Midbrain (tissue), 1 donor: ENCODE results near the gene DNAJC15.
A peak's percentile ranks its signal among the peaks of the same experiment; 100 is the strongest.
"Not testable (repeated sequence)": the region's sequence is repeated elsewhere in the genome, so short reads cannot be mapped to it uniquely, and the experiment has no call there.

Source experiments
- DNase-seq: peaks from one replicate; lab custom pipeline; 2025; lab: John Stamatoyannopoulos, UW

The DNAJC15 gene

GRCh38 chr13:43023289-43023963 is at the start of gene DNAJC15:
Gene DNAJC15 (plus strand): TSS chr13:43023586. CDS start chr13:43023627, 41 bp downstream.
- peak; percentile 89 for DNase-seq

GRCh38 chr13:42976066-42976465 is 47.3 kb upstream of the DNAJC15 start:
- DNase-seq: no peak

- DNase-seq: no peak
These were observed 46.1 kb upstream of the DNAJC15 start for GRCh38 chr13:42977219-42977659.

GRCh38 chr13:42981317-42981716 is 42.1 kb upstream of the DNAJC15 start:
- no peak for DNase-seq

- no peak for DNase-seq
These were observed 41.5 kb upstream of the DNAJC15 start for GRCh38 chr13:42981853-42982252.

GRCh38 chr13:42984026-42984425 is 39.4 kb upstream of the DNAJC15 start:
- no peak for DNase-seq

GRCh38 chr13:42984691-42985090 is 38.7 kb upstream of the DNAJC15 start:
- DNase-seq: no peak

GRCh38 chr13:42985312-42986175 is 37.8 kb upstream of the DNAJC15 start:
- no peak for DNase-seq

- DNase-seq: no peak
These were observed 37.2 kb upstream of the DNAJC15 start for GRCh38 chr13:42986176-42986574.

GRCh38 chr13:42990291-42991232 is 32.8 kb upstream of the DNAJC15 start:
- no peak for DNase-seq

GRCh38 chr13:42991233-42991897 is 32.0 kb upstream of the DNAJC15 start:
- DNase-seq: not testable (repeated sequence)

GRCh38 chr13:42991898-42992763 is 31.3 kb upstream of the DNAJC15 start, which contains the start of gene EPSTI1:
Gene EPSTI1 (minus strand): TSS chr13:42992241. CDS start chr13:42992165, 76 bp downstream.
- peak; percentile 33 for DNase-seq

- no peak for DNase-seq
These were observed 30.6 kb upstream of the DNAJC15 start for GRCh38 chr13:42992764-42993122.

GRCh38 chr13:42994878-42995277 is 28.5 kb upstream of the DNAJC15 start:
- DNase-seq: no peak

GRCh38 chr13:42996584-42996983 is 26.8 kb upstream of the DNAJC15 start:
- DNase-seq: no peak

GRCh38 chr13:42997381-42997780 is 26.0 kb upstream of the DNAJC15 start:
- no peak for DNase-seq

- no peak for DNase-seq
These were observed 23.9 kb upstream of the DNAJC15 start for GRCh38 chr13:42999491-42999890.

GRCh38 chr13:43000676-43001075 is 22.7 kb upstream of the DNAJC15 start:
- DNase-seq: no peak

GRCh38 chr13:43002021-43002420 is 21.4 kb upstream of the DNAJC15 start:
- DNase-seq: no peak

- DNase-seq: no peak
These were observed 20.4 kb upstream of the DNAJC15 start for GRCh38 chr13:43003010-43003409.
